ENCODE data around the gene LOXL1.
"Not testable (repeated sequence)": the region's sequence is repeated elsewhere in the genome, so short reads cannot be mapped to it uniquely, and the experiment has no call there.

LOXL1 gene

DNA sequence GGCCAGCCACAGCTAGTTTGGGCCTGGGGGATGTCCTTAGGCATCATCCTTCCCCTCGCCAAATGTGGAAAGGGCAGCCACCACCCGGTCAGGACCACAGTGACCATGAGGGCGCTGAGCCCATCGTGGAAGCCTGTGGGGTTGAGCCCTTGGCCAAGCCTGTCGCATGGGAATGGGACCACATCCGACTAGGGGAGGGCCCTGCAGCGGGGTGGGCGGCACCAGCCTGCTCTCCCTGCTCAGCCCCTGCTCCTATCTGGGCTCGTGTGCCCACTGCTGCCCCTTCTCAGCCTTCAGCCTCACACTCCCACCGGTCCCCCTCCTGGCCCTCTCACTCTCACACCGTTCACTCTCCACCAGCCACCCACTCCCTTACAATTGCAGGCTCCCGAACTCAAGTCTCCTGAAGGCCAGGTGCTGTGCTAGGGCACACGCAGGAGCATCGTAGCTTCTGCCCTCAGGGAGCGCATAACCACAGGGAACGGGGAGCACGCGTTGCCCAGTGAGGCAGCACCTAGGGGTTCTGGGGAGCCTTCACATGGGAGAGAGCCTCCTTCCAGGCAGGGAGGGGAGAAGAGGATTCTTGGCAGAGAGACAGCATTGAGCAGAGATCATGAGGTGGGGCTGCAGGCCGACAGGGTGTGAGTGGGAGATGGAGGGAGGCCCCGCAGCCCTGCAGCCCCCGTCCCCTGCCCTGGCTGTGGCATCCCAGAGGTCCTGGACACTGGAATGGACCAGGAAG is 26.1 kb downstream of the LOXL1 start:
- DNase-seq (ENCODE audit: low read depth in 2 of 2): no peak

DNA sequence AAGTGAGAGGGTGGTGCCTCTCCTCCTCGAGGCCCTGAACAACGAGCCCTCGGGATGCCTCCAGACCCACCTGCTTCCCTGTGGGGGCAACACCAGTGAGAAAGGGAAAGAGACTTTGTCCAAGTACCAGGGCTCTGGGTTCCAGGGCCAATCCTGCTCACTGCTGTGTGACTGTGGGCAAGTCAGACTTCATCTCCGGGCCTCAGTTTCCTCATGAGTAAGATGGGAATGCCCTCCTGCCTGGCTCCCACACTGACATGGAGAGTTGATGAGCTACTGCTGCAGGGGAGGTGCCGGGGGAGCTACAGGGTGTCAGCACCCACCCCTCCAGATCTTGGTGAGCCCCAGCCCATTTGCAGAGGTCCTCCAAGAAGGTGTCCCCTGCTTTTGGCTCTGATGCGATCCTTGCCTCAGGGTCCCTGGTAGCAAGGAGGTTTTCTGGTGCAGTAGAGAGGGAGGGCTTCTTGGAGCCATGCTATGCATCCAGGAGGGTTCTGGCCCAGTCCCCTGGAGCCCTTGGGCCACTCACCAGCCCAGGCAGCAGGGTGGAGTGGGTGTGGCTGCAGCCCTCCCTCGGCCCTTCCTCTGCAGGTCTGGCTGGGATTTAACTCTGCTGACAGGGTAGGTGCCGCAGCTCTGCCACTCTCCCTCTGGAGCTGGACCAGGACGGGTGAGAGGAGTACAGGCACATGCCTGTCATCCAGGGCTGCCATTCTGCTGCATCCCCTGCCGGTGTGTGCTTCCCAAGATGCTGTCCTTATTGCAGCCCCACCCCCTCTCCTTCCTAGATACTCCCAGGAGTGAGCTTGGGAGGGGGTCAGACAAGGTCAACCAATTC is 26.9 kb downstream of the LOXL1 start:
- no peak for DNase-seq (ENCODE audit: low read depth in 2 of 2)

DNA sequence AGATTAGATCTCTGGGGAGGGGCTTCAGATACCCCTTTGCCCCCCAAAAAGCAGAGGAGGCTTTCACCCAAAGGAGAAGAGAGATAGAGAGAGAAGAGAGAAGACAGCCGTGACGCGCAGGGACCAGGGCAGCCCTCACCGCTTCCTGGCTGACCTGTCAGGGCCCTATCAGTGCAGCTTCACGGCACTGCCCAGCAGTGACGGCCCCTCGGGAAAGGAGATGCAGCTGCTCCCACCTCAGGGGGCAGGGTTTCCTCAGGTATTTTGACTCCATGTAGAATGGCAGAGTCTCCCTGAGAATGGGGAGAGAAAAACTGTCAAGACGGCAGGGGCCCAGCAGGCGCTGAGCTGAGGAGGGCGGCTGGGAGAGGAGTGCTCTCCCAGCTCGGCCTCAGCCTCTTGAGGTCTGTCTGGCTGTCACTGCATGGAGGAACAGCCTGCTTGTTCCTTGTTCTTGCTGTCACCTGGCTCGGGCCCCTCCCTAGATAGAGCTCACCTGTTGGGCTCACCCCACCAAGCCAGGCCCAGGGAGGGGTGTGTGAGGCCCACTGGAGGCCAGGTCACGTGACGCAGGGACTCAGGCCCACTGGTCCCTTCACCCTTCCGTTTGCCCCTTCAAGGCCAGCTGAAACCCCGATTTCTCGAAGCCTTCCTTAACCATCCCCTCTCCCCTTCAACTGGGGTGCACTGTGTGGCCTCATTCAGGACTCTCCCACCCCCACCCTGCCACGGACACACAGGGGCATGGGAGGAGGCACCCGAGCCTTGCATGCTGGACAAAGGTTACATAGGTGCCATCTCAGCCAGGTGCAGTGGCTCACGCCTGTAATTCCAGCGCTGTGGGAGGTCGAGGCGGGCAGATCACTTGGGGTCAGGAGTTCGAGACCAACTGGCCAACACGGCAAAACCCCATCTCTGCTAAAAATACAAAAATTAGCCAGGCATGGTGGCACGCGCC is 28.2 kb downstream of the LOXL1 start:
- DNase-seq (ENCODE audit: low read depth in 2 of 2): no peak

DNA sequence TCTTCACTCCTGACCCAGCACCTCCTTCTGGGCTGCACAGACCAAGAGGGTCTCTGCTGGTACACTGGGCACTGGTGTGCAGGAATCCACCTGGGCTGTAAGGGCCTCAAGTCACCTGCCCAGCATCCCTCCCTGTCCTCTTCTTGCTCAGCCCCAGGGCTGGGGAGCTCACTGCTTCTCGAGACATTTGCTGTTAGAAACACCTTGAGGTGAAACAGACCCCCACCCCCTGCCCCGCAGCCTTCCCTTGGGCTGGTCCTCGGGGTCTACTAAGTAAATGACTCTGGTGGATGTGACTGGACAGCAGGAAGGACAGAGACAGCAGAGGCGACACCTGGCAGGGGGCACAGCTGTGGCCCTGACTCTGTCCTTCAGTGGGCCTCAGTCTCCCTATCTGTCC is 29.1 kb downstream of the LOXL1 start:
- DNase-seq (ENCODE audit: low read depth in 2 of 2): no peak

DNA sequence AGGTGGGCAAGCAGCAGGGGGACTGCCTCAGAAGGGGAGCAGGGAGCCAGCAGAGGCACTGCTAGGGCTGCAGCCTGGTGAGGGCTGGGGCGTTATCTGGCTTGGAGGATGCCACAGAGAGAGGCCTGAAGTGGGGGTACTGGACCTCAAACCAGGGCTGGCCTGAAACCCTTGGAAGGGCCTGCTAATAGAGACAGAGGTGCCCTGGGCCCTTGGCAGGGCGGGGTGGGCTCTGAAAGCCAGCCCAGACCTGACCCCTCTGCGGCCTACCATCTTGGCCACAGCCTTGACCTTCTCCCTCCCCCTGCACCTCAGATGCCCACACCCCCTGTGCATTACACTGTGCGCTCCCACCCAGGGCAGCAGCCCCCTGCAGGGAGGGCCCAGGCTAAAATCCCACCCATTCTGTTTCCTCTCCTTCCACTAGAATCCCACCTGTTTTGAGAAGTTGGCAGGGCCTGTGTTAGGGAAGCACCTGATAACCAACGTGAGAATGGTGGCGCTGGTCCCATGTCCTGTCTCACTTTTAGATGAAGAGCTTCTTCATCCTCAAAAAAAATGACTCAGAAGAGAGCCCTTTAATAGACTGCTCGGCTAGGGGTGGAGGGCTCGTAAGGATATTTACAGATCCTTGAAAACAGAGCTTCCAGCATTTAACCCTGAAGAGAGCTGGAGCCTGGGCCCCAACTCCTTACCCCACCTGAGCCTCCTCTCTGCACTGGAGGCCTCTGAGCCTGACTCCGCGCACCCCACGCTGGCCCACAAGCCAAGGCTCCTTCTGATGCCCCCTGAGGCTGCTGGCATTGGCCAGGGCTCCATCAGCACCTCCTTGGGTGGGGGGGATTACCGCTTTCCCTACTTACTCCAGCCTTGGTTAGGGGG is 29.8 kb downstream of the LOXL1 start:
- no peak for DNase-seq (ENCODE audit: low read depth in 2 of 2)

DNA sequence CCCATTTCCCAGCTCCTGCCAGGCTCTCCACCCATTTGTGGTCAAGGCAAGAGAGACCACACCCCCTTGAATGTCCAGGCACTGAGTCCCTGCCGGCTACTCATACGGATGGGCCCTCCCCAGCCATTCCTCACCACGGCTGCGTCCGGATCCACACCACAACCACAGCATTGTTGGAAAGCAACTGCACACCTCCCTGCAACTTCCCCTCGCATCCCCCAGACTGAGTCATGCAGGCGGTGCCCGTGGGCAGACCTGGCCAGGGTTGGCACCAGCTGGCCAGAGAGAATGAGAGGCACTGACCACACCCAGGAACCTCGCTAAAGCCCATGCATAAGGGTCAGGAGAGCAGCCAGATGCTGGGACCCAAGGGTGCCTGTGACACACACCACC is 30.5 kb downstream of the LOXL1 start:
- no peak for DNase-seq (ENCODE audit: low read depth in 2 of 2)

- no peak for DNase-seq (ENCODE audit: low read depth in 2 of 2)
Observed at GRCh38 chr15:73957276-73957675, 31.0 kb downstream of the LOXL1 start.

DNA sequence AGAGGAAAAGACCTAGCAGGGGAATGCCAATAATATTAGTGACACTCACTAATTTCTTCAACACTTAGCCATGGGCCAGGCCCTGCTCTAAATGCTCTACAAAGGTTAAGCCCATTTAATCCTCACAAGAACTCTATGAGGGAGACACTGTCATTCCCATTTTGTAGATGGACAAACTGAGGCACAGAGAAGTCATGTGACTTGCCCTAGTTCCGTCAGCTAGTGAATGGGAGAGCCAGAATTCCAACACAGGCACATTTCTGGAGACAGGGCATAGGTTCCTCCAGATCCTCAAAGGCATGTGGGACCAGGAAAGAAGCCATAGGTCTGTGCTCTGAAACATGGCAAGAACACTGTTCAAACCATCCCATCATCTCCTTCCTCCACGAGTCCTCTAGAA is 31.5 kb downstream of the LOXL1 start:
- no peak for DNase-seq (ENCODE audit: low read depth in 2 of 2)

DNA sequence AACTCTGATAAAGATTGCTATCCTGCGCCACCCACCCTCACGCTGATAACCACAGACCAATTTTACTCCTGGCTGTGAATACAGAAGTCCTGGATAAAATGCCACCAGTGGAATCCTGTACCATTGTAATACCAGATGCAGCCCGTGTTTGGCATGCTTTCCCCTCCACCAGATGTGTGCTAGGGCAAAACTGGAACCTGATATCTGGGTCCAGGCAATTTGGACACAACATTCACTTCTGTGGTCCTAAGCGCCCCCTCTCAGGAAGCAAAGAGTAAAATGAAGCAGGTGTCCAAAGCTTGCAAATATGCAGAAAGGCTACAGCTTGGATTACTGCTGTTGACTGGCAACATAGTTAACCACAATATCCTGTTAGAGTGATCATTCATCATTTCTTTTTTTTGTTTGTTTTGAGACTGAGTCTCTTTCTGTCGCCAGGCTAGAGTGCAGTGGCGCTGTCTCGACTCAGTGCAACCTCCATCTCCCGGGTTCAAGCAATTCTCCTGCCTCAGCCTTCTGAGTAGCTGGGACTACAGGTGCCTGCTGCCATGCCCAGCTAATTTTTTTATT is 32.8 kb downstream of the LOXL1 start:
- DNase-seq (ENCODE audit: low read depth in 2 of 2): no peak

DNA sequence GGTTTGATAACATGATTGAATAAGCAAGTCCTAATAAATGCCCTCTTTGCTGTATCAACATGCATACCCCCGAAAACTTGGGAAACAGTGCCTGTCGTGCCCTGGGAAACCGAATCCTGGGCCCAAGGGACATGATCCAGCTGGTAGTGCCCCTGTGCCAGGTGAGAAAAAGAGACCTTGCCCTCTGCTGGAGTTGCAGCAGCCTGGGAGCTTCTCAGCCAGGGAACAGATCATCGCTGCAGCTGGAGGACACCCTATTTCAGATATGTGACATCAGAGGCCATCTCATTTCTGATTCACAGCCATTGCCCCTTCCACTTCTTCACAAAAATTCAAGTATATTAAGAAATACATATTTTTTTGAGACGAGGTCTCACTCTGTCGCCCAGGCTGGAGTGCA is 33.5 kb downstream of the LOXL1 start:
- DNase-seq (ENCODE audit: low read depth in 2 of 2): no peak

DNA sequence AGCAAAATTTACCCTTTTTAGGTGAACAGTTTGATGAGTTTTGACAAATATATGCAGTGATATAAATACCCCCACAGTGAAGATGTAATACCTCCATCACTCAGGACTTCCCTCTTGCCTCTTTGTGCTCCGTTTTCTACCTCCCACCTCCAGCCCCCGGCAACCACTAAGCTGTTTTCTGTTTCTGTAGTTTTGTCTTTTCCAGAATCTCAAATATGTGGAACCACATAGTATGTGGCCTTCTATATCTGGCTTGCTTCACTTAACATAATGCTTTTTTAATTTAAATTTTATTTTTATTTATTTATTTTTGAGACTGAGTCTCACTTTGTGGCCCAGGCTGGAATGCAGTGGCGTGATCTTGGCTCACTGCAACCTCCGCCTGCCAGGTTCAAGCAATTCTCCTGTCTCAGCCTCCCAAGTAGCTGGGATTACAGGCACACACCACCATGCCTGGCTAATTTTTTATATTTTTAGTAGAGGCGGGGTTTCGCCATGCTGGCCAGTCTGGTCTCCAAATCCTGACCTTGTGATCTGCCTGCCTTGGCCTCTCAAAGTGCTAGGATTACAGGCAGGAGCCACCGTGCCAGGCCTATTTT is 34.3 kb downstream of the LOXL1 start:
- DNase-seq (ENCODE audit: low read depth in 2 of 2): not testable (repeated sequence)

- DNase-seq (ENCODE audit: low read depth in 2 of 2): no peak
Observed at GRCh38 chr15:73962433-73962832, 36.2 kb downstream of the LOXL1 start.

DNA sequence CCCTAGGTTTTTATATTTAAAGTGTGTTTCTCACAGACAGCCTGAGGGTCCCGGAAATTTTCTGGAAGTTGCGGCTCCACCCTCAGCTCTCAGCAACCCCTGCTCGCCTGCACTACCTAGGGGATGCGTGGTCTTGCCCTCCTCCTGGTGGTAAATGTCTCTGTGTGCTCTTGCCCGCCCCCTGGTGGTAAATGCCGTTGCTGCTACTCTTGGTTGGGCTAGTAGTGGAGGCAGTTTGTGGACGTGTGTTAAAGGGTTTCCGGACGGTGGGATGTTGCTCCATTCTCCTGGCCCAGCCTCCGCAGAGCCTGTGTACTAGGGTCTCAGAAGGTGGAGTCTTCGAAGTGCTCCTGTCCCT is 38.5 kb downstream of the LOXL1 start:
- peak; percentile 80 to 82 for DNase-seq (ENCODE audit: low read depth in 2 of 2)

DNA sequence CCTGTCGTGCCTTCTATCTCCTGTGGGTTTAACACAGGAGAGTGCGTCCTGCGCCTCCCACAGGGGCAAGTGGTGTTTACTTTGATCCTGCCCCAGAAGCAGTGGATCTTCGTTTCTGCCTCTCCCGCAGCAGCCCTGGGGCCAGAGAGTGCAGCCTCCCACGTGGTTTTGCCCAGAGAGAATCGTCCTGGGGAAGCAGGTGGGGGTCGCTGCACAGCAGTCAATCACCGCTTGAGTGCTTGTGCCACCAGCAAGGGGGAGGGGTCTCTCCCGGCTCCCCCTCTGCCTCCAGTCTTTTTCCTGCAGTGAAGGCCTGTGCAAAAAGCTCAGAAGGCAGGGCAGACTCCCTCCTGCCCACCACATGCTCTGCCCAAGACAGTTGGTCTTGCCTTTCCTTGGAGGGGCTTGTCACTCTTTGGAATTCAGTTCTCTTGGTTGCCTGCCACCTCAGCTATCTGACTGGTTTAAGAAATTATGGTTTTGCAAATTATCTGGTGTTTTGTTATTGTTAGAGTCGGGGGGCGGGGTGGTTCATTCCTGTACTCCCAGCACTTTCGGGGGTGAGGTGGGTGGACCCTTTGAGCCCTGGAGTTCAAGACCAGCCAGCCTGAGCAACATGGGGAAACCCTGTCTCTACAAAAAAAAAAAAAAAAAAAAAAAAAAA is 39.0 kb downstream of the LOXL1 start:
- DNase-seq (ENCODE audit: low read depth in 2 of 2): peak; percentile 51 to 52

- no peak for DNase-seq (ENCODE audit: low read depth in 2 of 2)
Observed at GRCh38 chr15:73965758-73966113, 39.5 kb downstream of the LOXL1 start.

DNA sequence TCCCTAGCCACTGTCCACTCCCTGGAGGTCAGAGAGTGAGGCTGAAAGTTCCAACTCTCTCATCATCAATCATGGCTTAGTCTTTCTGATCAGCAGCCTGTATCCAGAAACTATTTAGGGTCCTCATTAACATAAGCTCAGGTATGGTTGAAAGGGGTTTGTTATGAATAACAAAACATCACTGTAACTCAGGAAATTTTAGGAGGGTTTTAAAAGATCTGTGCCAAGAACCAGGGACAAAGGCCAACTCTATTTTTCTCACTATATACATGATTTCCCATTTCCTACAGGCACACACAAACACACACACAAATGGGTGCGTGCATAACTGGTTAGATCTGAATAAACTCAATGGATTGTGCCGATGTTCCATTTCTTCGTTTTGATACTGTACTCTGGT is 42.2 kb downstream of the LOXL1 start:
- DNase-seq (ENCODE audit: low read depth in 2 of 2): no peak

GRCh38 chr15:73969151-73969759 is 43.0 kb downstream of the LOXL1 start:
- DNase-seq (ENCODE audit: low read depth in 2 of 2): no peak

DNA sequence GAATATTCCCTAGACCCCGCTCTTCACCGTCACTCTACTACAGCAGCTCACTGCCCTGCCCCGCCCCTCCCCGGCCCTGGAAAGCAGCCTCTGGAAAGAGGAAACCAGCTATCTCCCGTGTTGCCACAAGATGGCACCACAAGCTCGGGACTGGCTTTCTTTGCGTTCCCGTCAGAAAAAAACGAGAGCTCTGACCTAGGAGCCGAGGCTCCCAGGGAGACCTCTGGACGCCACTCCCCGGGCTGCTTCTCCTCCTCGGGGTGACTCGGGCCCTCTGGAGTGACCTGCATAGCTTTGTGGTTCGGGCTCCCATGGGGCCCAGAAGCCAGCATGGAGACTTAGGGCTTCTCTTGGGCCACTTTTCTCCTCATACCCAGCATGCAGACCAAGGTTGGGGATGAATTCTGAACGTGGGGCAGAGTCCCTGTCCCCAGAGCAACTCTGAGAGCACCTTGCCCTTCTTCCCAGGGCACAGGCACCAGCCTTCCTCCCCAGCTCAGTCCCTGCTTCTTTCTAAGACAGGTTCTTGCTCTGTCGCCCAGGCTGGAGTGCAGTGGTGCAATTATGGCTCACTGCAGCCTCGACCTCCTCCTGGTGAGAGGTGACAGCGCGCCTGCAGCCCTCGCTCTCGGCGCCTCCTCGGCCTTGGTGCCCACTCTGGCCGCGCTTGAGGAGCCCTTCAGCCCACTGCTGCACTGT is 46.9 kb downstream of the LOXL1 start:
- DNase-seq (ENCODE audit: low read depth in 2 of 2): peak; percentile 74 to 79

- DNase-seq (ENCODE audit: low read depth in 2 of 2): not testable (repeated sequence)
Observed at GRCh38 chr15:73973683-73974200, 47.5 kb downstream of the LOXL1 start.
